GM12878 (cell line): ENCODE results near the gene FRAS1. TPM values are rescaled to one million over a fixed set of nuclear protein-coding genes. Genes with fewer than 3 reads are reported as not detected.

Experiments used
- ATAC-seq: fragments of 200-7000 bp; cut with Tn5 transposase; 3 replicates; pipeline ENCODE4 v1.9.1; 2020; ENCODE audit warnings: mild to moderate bottlenecking, moderate library complexity
- BruUV-seq: library from RNA; stranded (reverse); fragments of 400-500 nt; replicated peaks from 2 replicates; lab custom pipeline; 2021; lab: Mats Ljungman, UMichigan
- CTCF ChIA-PET: fragments of 300-600 bp; sonication (Branson Sonifier 250); formaldehyde crosslinking; extraction: SDS; loops from one replicate; lab custom pipeline; 2021; ENCODE audit warnings: inconsistent platforms; lab: Yijun Ruan, JAX
- POLR2A ChIA-PET: fragments of 350-600 bp; formaldehyde crosslinking; extraction: SDS; loops from one replicate; lab custom pipeline; 2021; ENCODE audit warnings: inconsistent platforms; lab: Charles Lee
- RAD21 ChIA-PET: fragments of 300-600 bp; sonication (Branson Sonifier 250); formaldehyde crosslinking; loops from one replicate; lab custom pipeline; 2023; ENCODE audit warnings: antibody characterized with exemption; ENCODE audit not compliant: unreplicated experiment; lab: Charles Lee
- SMC1A ChIA-PET: fragments of 300-600 bp; sonication (Branson Sonifier 250); formaldehyde crosslinking; loops from one replicate; lab custom pipeline; 2023; ENCODE audit not compliant: unreplicated experiment, uncharacterized antibody; lab: Charles Lee
- DNase-seq: peaks from one replicate; pipeline ENCODE4 v3.0.0-alpha.2; 2011; ENCODE audit warnings: low read depth, low spot score
- FAIRE-seq: peaks from 3 replicates; lab custom pipeline; 2011; peaks lifted over from hg19 to GRCh38; lab: Jason Lieb, UNC
- H2AFZ ChIP-seq: 2 replicates; pipeline ENCODE4 v1.6.0; 2011; ENCODE audit warnings: low read depth, low read length, control low read depth; ENCODE audit not compliant: control insufficient read depth
- H3K27ac ChIP-seq: 2 replicates; pipeline ENCODE4 v1.5.1; 2011; ENCODE audit warnings: control low read depth; ENCODE audit not compliant: control insufficient read depth, insufficient read depth
- H3K27me3 ChIP-seq, 2 experiments: replicated peaks in 1 of 2; 2 replicates each; pipeline versions ENCODE4 v1.6.0 to v1.6.1; 2011; ENCODE audit warnings: low read length in 1 of 2; ENCODE audit not compliant: control insufficient read depth in 2 of 2, insufficient read depth in 2 of 2
- H3K36me3 ChIP-seq, 2 experiments: 2 replicates each; pipeline ENCODE4 v1.5.1; 2011; ENCODE audit warnings: low read length in 1 of 2; ENCODE audit not compliant: control insufficient read depth in 2 of 2, insufficient read depth in 2 of 2
- H3K4me1 ChIP-seq: 2 replicates; pipeline ENCODE4 v1.6.1; 2011; ENCODE audit warnings: mild to moderate bottlenecking, low read length, moderate library complexity, mixed read lengths; ENCODE audit not compliant: control insufficient read depth, insufficient read depth
- H3K4me2 ChIP-seq: 2 replicates; pipeline ENCODE4 v1.6.0; 2011; ENCODE audit warnings: control low read depth; ENCODE audit not compliant: control insufficient read depth, insufficient read depth
- H3K4me3 ChIP-seq: fragments of 200-600 bp; sonication (generic); 2 replicates; pipeline ENCODE4 v1.5.1; 2016
- H3K79me2 ChIP-seq: 2 replicates; pipeline ENCODE4 v1.6.0; 2011; ENCODE audit warnings: low read length; ENCODE audit not compliant: control insufficient read depth, insufficient read depth
- H3K9ac ChIP-seq: 2 replicates; pipeline ENCODE4 v1.8.0; 2011; ENCODE audit warnings: low read length, control low read depth, mixed read lengths; ENCODE audit not compliant: control insufficient read depth, insufficient read depth
- H3K9me3 ChIP-seq: replicated peaks from 3 replicates; pipeline ENCODE4 v1.5.1; 2011; ENCODE audit warnings: mild to moderate bottlenecking, low read length; ENCODE audit not compliant: control insufficient read depth, insufficient read depth
- H4K20me1 ChIP-seq: 2 replicates; pipeline ENCODE4 v1.6.0; 2011; ENCODE audit not compliant: control insufficient read depth, insufficient read depth
- BACH1 ChIP-seq: fragments of 450-650 bp; IDR thresholded peaks from 2 replicates; pipeline ENCODE4 v1.6.1; 2017; ENCODE audit warnings: mild to moderate bottlenecking, borderline replicate concordance
- CUX1 ChIP-seq: IDR thresholded peaks from 2 replicates; pipeline ENCODE4 v1.6.1; 2012; ENCODE audit warnings: improper control_type of control experiment, low read depth, low read length; ENCODE audit not compliant: insufficient replicate concordance
- IKZF1 ChIP-seq: fragments of 450-650 bp; conservative IDR thresholded peaks from 2 replicates; pipeline ENCODE4 v1.6.1; 2017; ENCODE audit warnings: antibody characterized with exemption, mild to moderate bottlenecking
- POU2F2 ChIP-seq: IDR thresholded peaks from 3 replicates; pipeline ENCODE4 v1.6.1; 2011; ENCODE audit warnings: low read depth, mild to moderate bottlenecking, low read length, borderline replicate concordance
- RFX5 ChIP-seq: IDR thresholded peaks from 2 replicates; pipeline ENCODE4 v1.6.1; 2011; ENCODE audit warnings: low read depth, low read length, improper control_type of control experiment
- ZBTB33 ChIP-seq: fragments of 450-650 bp; IDR thresholded peaks from 2 replicates; pipeline ENCODE4 v1.6.1; 2017; ENCODE audit warnings: mild to moderate bottlenecking
- WGBS: methylation state at CpG from one replicate; pipeline ENCODE4 v1.1.6; 2016; ENCODE audit warnings: low lambda C conversion rate; ENCODE audit not compliant: insufficient replicate concordance, insufficient coverage; ENCODE audit errors: missing lambda C conversion rate; 5-methylcytosine and 5-hydroxymethylcytosine counted together
- in situ Hi-C: fragments of 300-500 bp; cut with MboI; formaldehyde crosslinking; loops from 9 replicates; pipeline ENCODE4 v1.14.3; 2018; ENCODE audit warnings: mixed read lengths
- intact Hi-C: fragments of 100-400 bp; cut with micrococcal nuclease; formaldehyde crosslinking; loops from one replicate; pipeline ENCODE4 v1.14.2; 2022; ENCODE audit not compliant: unreplicated experiment
- polyA plus RNA-seq, 11 experiments: library from polyadenylated mRNA; depleted of rRNA in 4 of 11; unstranded in 6 of 11; stranded (reverse) in 5 of 11; fragments of >200 nt; fragmentation: Nextera tagmentation in 4 of 11; fragmentation: Illumina TruSeq in 1 of 11; extraction: Ambion mirVana in 4 of 11; extraction: Trizol in 1 of 11; gene quantifications; 1 replicate in 1 of 11; 2 replicates in 10 of 11; pipeline versions ENCODE4 v1.2.1 to v1.2.3, GENCODE V29; 2011 to 2016; ENCODE audit warnings: inconsistent platforms in 2 of 11, missing spikeins in 2 of 11, low read depth in 1 of 11
- total RNA-seq, 4 experiments: library from RNA; depleted of rRNA in 3 of 4; stranded (reverse); fragments of >200 nt in 3 of 4; fragmentation: Illumina TruSeq in 1 of 4; extraction: Trizol in 1 of 4; gene quantifications; 2 replicates each; pipeline versions ENCODE4 v1.2.1 to v1.2.3, GENCODE V29; 2013 to 2021
- TF ChIP-seq, protein P1 (sequence below): fragments of 450-650 bp; IDR thresholded peaks from 2 replicates; pipeline ENCODE4 v1.6.1; 2017; ENCODE audit warnings: antibody characterized with exemption, mild to moderate bottlenecking, moderate library complexity
- TF ChIP-seq, protein P2 (sequence below): fragments of 450-650 bp; formaldehyde crosslinking; IDR thresholded peaks from 2 replicates; pipeline ENCODE4 v1.5.0; 2022; ENCODE audit warnings: mild to moderate bottlenecking, missing genetic modification characterization
- TF ChIP-seq, protein P3 (sequence below): IDR thresholded peaks from 2 replicates; pipeline ENCODE4 v1.6.1; 2011; ENCODE audit warnings: low read depth, mild to moderate bottlenecking, low read length, moderate library complexity, borderline replicate concordance; ENCODE audit errors: extremely low read depth

Gene FRAS1
- total and polyA plus RNA-seq, 10 of the 15 experiments (the other 5 are each of a cell fraction or from before 2014, with no cell fraction given): 0.08 to 11.7 (median 0.20) TPM

DNA sequence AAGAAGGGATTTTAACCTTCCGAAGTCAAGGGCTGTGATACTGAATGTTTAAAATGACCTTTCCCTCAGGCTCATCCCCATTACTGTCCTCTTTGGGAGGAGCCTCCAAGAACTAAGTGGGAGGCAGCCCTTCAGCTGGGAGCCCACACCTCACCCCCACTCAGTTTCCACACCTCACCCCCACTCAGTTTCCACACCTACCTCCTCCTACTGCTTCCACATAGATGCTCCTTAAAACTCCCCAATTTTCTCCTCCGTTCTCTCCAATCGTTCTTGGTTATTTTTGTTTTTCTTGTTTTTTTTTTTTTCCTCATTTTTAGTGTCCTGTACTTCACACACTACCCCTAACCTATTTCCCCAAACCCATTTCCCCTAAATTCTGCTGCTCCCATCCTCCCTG is 462.8 kb downstream of the FRAS1 start:
- Histone ChIP-seq H3K4me1 (no peaks in the 10 kb centered on the region), H2AFZ (no peak overlapping the region), H3K27ac (no peak overlapping the region), H3K27me3 (0 out of 4 replicates have a peak, but pooled peaks cover 0 to 2% of the 10 kb centered on the region in 2 experiments), H3K9ac (no peak overlapping the region), H3K4me2 (no peak overlapping the region), H4K20me1 (no peaks in the 10 kb centered on the region), H3K36me3 (no peaks in the 10 kb centered on the region), H3K79me2 (no peaks in the 10 kb centered on the region), H3K4me3 (no peak overlapping the region), H3K9me3 (no peaks in the 10 kb centered on the region; the same call in 2 of the 3 replicates)
- BruUV-seq: no TSS peak
- POLR2A ChIA-PET: no interaction called here
- FAIRE-seq (no peak), DNase-seq (no peak), ATAC-seq (no peak)
- SMC1A ChIA-PET: no interaction called here
- RAD21 ChIA-PET: no interaction called here
- in situ Hi-C loops (no loop called here), intact Hi-C loops (loop anchor here (10.0 kb wide), 1 partner anchor 555 kb away; no protein-coding TSS in a partner anchor)
- CTCF ChIA-PET: interaction anchor here (1.1 to 1.5 kb wide), 2 partner anchors 50 to 180 kb away, joined by 3 read pairs; no protein-coding TSS in a partner anchor
- WGBS: 70% methylated on average over 3 of the region's 3 CpGs
- TF ChIP-seq IKZF1 (no peak), CUX1 (no peak), BACH1 (no peak), POU2F2 (no peak), ZBTB33 (no peak), RFX5 (no peak)
- TF ChIP-seq, protein P1, sequence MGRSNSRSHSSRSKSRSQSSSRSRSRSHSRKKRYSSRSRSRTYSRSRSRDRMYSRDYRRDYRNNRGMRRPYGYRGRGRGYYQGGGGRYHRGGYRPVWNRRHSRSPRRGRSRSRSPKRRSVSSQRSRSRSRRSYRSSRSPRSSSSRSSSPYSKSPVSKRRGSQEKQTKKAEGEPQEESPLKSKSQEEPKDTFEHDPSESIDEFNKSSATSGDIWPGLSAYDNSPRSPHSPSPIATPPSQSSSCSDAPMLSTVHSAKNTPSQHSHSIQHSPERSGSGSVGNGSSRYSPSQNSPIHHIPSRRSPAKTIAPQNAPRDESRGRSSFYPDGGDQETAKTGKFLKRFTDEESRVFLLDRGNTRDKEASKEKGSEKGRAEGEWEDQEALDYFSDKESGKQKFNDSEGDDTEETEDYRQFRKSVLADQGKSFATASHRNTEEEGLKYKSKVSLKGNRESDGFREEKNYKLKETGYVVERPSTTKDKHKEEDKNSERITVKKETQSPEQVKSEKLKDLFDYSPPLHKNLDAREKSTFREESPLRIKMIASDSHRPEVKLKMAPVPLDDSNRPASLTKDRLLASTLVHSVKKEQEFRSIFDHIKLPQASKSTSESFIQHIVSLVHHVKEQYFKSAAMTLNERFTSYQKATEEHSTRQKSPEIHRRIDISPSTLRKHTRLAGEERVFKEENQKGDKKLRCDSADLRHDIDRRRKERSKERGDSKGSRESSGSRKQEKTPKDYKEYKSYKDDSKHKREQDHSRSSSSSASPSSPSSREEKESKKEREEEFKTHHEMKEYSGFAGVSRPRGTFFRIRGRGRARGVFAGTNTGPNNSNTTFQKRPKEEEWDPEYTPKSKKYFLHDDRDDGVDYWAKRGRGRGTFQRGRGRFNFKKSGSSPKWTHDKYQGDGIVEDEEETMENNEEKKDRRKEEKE: no peak
- TF ChIP-seq, protein P2, sequence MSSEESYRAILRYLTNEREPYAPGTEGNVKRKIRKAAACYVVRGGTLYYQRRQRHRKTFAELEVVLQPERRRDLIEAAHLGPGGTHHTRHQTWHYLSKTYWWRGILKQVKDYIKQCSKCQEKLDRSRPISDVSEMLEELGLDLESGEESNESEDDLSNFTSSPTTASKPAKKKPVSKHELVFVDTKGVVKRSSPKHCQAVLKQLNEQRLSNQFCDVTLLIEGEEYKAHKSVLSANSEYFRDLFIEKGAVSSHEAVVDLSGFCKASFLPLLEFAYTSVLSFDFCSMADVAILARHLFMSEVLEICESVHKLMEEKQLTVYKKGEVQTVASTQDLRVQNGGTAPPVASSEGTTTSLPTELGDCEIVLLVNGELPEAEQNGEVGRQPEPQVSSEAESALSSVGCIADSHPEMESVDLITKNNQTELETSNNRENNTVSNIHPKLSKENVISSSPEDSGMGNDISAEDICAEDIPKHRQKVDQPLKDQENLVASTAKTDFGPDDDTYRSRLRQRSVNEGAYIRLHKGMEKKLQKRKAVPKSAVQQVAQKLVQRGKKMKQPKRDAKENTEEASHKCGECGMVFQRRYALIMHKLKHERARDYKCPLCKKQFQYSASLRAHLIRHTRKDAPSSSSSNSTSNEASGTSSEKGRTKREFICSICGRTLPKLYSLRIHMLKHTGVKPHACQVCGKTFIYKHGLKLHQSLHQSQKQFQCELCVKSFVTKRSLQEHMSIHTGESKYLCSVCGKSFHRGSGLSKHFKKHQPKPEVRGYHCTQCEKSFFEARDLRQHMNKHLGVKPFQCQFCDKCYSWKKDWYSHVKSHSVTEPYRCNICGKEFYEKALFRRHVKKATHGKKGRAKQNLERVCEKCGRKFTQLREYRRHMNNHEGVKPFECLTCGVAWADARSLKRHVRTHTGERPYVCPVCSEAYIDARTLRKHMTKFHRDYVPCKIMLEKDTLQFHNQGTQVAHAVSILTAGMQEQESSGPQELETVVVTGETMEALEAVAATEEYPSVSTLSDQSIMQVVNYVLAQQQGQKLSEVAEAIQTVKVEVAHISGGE (CRISPR knock-in tag): no peak
- TF ChIP-seq, protein P3, sequence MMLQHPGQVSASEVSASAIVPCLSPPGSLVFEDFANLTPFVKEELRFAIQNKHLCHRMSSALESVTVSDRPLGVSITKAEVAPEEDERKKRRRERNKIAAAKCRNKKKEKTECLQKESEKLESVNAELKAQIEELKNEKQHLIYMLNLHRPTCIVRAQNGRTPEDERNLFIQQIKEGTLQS: no peak
